ENCODE measurements around the gene CBX3. TPM values are rescaled to one million over a fixed set of nuclear protein-coding genes. Genes with fewer than 3 reads are reported as not detected.

The CBX3 gene
- total and polyA plus RNA-seq, 2 donors = 233 to 266 TPM

GRCh38 chr7:26200444-26201246, 900 bp upstream of the CBX3 start, which contains the start of gene HNRNPA2B1:
Gene HNRNPA2B1, minus strand, starts transcription at chr7:26200746. Its CDS starts 169 bp downstream, at chr7:26200577.
- DNase-seq (ENCODE audit: low read depth in 6 of 9, low spot score in 9 of 9) = peak; percentile 98 to 100 (median 100)
- under 1% methylated on average over 71 of the region's 71 CpGs for WGBS
- Histone ChIP-seq H3K9me3 (ENCODE audit: control insufficient read depth in 2 of 2, insufficient read depth in 1 of 2, low read length in 1 of 2) (no peaks in the 10 kb centered on the region), H3K4me3 (ENCODE audit: low read length in 2 of 2) (peak within 1 kb of the TSS; percentile 99 to 100), H3K27me3 (ENCODE audit: control insufficient read depth in 2 of 2, insufficient read depth in 1 of 2, low read length in 1 of 2) (no peaks in the 10 kb centered on the region), H3K27ac (ENCODE audit: low read depth in 1 of 2, low read length in 1 of 2) (peak within 1 kb of the TSS; percentile 100), H3K36me3 (ENCODE audit: control insufficient read depth in 2 of 2, insufficient read depth in 2 of 2, low read length in 1 of 2) (peaks cover 12 to 49% of the 10 kb centered on the region in 2 donors), H3K4me1 (ENCODE audit: control insufficient read depth in 2 of 2, insufficient read depth in 2 of 2, low read length in 2 of 2) (peaks cover 10 to 16% of the 10 kb centered on the region in 2 donors)

DNA sequence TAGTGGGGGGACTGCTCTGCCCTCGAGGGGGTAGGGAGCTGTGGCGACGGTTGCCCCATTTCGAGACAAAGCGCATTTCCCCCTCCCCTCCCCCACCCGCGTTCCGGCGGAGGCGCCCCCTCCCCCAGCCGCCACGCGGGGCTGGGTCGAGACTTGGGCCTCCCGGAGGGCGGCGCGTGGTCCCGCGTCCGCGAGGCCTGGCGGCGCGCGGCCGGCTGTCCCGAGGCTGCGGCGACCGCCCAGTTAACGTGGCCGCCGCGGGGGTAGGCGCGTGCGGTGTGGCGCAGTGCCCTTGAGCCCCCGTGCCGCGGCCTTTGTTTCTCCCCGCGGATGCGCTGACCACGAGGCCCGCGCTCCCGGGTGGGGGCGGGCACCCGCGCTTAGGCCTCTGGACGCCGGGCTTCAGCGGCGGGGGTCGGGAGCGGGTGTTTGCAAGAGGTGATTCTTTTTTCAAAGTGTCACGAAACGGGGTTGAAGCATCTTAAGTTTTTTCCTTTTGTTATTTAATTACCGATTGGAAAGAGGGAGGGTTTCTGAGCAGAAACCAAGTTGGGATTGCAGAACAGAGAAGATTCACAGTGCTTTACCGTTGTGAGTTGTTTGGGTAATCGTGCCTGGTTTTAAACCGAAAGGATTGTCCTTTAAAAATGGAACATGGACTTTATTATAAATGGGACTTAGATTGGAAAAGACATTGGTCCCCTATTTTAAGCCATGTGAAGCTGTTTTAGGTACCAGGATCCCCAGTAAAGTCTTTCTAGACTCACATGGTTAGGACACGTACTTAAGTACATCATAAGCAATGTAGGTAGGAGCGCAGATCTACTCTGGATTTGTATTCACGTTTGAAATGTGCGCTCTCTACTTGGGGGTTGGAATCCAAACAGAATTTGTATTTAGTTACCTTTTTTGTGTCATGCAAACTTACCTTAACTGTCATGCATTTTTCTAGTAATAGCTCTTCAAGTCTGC, 760 bp downstream of the CBX3 start:
- Histone ChIP-seq H3K4me1 (ENCODE audit: control insufficient read depth in 2 of 2, insufficient read depth in 2 of 2, low read length in 2 of 2) (peaks cover 8 to 13% of the 10 kb centered on the region in 2 donors), H3K36me3 (ENCODE audit: control insufficient read depth in 2 of 2, insufficient read depth in 2 of 2, low read length in 1 of 2) (peaks cover 13 to 49% of the 10 kb centered on the region in 2 donors), H3K9me3 (ENCODE audit: control insufficient read depth in 2 of 2, insufficient read depth in 1 of 2, low read length in 1 of 2) (no peaks in the 10 kb centered on the region), H3K27ac (ENCODE audit: low read depth in 1 of 2, low read length in 1 of 2) (peak overlapping the region; percentile 97 to 99), H3K27me3 (ENCODE audit: control insufficient read depth in 2 of 2, insufficient read depth in 1 of 2, low read length in 1 of 2) (no peaks in the 10 kb centered on the region), H3K4me3 (ENCODE audit: low read length in 2 of 2) (peak overlapping the region; percentile 99 to 100)
- WGBS = under 1% methylated on average over 68 of the region's 68 CpGs
- DNase-seq (ENCODE audit: low read depth in 6 of 9, low spot score in 9 of 9) = peak in 5 of 9 donors; percentile 57 to 83 (median 71)

DNA sequence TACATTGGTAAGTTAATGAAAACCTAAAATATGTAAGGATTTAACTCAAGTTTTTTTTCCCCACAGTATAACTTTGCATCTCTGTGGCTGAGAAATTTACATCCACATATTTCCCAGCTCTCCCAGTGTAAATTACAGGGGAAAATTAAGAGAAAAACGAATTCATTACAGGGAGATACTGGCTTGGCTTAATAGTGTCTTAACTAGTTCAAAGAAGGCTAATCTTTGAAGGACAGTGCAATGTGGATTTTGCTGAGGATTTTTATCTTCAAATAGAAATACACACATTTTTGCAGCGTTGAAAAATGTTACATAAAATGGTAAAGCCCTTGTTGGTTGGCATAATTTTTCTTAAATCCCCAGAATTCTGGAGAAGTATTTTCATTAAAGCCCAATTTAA, 1.5 kb downstream of the CBX3 start:
- Histone ChIP-seq H3K4me3 (ENCODE audit: low read length in 2 of 2) (peak overlapping the region; percentile 99 to 100), H3K4me1 (ENCODE audit: control insufficient read depth in 2 of 2, insufficient read depth in 2 of 2, low read length in 2 of 2) (peaks cover 8 to 13% of the 10 kb centered on the region in 2 donors), H3K27me3 (ENCODE audit: control insufficient read depth in 2 of 2, insufficient read depth in 1 of 2, low read length in 1 of 2) (no peaks in the 10 kb centered on the region), H3K27ac (ENCODE audit: low read depth in 1 of 2, low read length in 1 of 2) (peak overlapping the region in 1 of 2 donors; percentile 89), H3K9me3 (ENCODE audit: control insufficient read depth in 2 of 2, insufficient read depth in 1 of 2, low read length in 1 of 2) (no peaks in the 10 kb centered on the region), H3K36me3 (ENCODE audit: control insufficient read depth in 2 of 2, insufficient read depth in 2 of 2, low read length in 1 of 2) (peaks cover 19 to 51% of the 10 kb centered on the region in 2 donors)
- WGBS = 2% methylated on average over 2 of the region's 2 CpGs
- DNase-seq (ENCODE audit: low read depth in 6 of 9, low spot score in 9 of 9) = no peak

DNA sequence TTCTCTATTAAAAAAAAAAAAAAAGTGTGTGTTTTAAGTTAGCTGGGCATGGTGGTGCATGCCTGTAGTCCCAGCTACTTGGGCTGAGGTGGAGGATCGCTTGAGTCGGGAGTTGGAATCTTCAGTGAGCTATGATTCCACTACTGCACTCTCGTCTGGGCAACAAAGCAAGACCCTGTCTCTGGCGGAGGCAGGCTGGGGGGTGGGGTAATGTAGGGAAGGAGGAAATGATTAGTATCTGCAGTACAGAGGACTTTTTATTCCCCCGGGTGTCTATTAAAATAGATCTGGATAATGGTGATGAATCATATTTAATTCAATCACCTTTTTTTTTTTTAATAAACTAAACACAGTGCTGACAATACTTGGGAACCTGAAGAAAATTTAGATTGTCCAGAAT, 6.5 kb downstream of the CBX3 start:
- Histone ChIP-seq H3K9me3 (ENCODE audit: control insufficient read depth in 2 of 2, insufficient read depth in 1 of 2, low read length in 1 of 2) (no peaks in the 10 kb centered on the region), H3K4me3 (ENCODE audit: low read length in 2 of 2) (no peak overlapping the region), H3K27ac (ENCODE audit: low read depth in 1 of 2, low read length in 1 of 2) (no peak overlapping the region), H3K27me3 (ENCODE audit: control insufficient read depth in 2 of 2, insufficient read depth in 1 of 2, low read length in 1 of 2) (no peaks in the 10 kb centered on the region), H3K36me3 (ENCODE audit: control insufficient read depth in 2 of 2, insufficient read depth in 2 of 2, low read length in 1 of 2) (peaks cover 36 to 86% of the 10 kb centered on the region in 2 donors), H3K4me1 (ENCODE audit: control insufficient read depth in 2 of 2, insufficient read depth in 2 of 2, low read length in 2 of 2) (peaks cover 8 to 13% of the 10 kb centered on the region in 2 donors)
- WGBS = 91% methylated on average over 5 of the region's 5 CpGs
- DNase-seq (ENCODE audit: low read depth in 6 of 9, low spot score in 9 of 9) = no peak

- no peaks in the 10 kb centered on the region for H3K27me3 ChIP-seq (ENCODE audit: control insufficient read depth in 2 of 2, insufficient read depth in 1 of 2, low read length in 1 of 2)
- WGBS = 97% methylated on average over 2 of the region's 2 CpGs
- H3K27ac ChIP-seq (ENCODE audit: low read depth in 1 of 2, low read length in 1 of 2) = no peak overlapping the region
- no peaks in the 10 kb centered on the region for H3K9me3 ChIP-seq (ENCODE audit: control insufficient read depth in 2 of 2, insufficient read depth in 1 of 2, low read length in 1 of 2)
- no peak for DNase-seq (ENCODE audit: low read depth in 6 of 9, low spot score in 9 of 9)
- H3K4me1 ChIP-seq (ENCODE audit: control insufficient read depth in 2 of 2, insufficient read depth in 2 of 2, low read length in 2 of 2) = no peaks in the 10 kb centered on the region
- H3K36me3 ChIP-seq (ENCODE audit: control insufficient read depth in 2 of 2, insufficient read depth in 2 of 2, low read length in 1 of 2) = peaks cover 19 to 52% of the 10 kb centered on the region in 2 donors
- no peak overlapping the region for H3K4me3 ChIP-seq (ENCODE audit: low read length in 2 of 2)
Observed at GRCh38 chr7:26212921-26213718, 11.6 kb downstream of the CBX3 start.

GRCh38 chr7:26213807-26214515, 12.4 kb downstream of the CBX3 start:
- Histone ChIP-seq H3K27ac (ENCODE audit: low read depth in 1 of 2, low read length in 1 of 2) (no peak overlapping the region), H3K4me1 (ENCODE audit: control insufficient read depth in 2 of 2, insufficient read depth in 2 of 2, low read length in 2 of 2) (no peaks in the 10 kb centered on the region), H3K9me3 (ENCODE audit: control insufficient read depth in 2 of 2, insufficient read depth in 1 of 2, low read length in 1 of 2) (no peaks in the 10 kb centered on the region), H3K36me3 (ENCODE audit: control insufficient read depth in 2 of 2, insufficient read depth in 2 of 2, low read length in 1 of 2) (peaks cover 19 to 46% of the 10 kb centered on the region in 2 donors), H3K27me3 (ENCODE audit: control insufficient read depth in 2 of 2, insufficient read depth in 1 of 2, low read length in 1 of 2) (no peaks in the 10 kb centered on the region), H3K4me3 (ENCODE audit: low read length in 2 of 2) (no peak overlapping the region)
- no peak for DNase-seq (ENCODE audit: low read depth in 6 of 9, low spot score in 9 of 9)
- 91% methylated on average over 5 of the region's 5 CpGs for WGBS

DNA sequence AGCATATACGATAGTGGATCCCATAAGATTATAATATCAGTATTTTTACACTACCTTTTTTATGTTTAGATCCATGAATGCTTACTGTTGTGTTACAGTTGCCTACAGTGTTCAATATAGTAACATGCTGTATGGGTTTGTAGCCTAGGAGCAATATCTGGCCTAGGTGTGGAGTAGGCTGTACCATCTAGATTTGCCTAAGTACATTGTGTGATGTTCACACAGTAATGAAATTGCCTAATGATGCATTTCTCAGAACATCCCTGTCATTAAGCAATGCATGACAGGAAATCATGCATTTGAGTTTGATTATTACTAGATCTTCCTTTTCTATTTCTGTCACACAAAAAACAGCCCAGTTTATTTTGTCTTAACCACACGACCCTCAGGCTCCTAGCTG, 14.5 kb downstream of the CBX3 start:
- Histone ChIP-seq H3K27me3 (ENCODE audit: control insufficient read depth in 2 of 2, insufficient read depth in 1 of 2, low read length in 1 of 2) (no peaks in the 10 kb centered on the region), H3K4me1 (ENCODE audit: control insufficient read depth in 2 of 2, insufficient read depth in 2 of 2, low read length in 2 of 2) (no peaks in the 10 kb centered on the region), H3K36me3 (ENCODE audit: control insufficient read depth in 2 of 2, insufficient read depth in 2 of 2, low read length in 1 of 2) (peaks cover 4 to 25% of the 10 kb centered on the region in 2 donors), H3K4me3 (ENCODE audit: low read length in 2 of 2) (no peak overlapping the region), H3K9me3 (ENCODE audit: control insufficient read depth in 2 of 2, insufficient read depth in 1 of 2, low read length in 1 of 2) (no peaks in the 10 kb centered on the region), H3K27ac (ENCODE audit: low read depth in 1 of 2, low read length in 1 of 2) (no peak overlapping the region)
- 92% methylated on average over 2 of the region's 2 CpGs for WGBS
- no peak for DNase-seq (ENCODE audit: low read depth in 6 of 9, low spot score in 9 of 9)

DNA sequence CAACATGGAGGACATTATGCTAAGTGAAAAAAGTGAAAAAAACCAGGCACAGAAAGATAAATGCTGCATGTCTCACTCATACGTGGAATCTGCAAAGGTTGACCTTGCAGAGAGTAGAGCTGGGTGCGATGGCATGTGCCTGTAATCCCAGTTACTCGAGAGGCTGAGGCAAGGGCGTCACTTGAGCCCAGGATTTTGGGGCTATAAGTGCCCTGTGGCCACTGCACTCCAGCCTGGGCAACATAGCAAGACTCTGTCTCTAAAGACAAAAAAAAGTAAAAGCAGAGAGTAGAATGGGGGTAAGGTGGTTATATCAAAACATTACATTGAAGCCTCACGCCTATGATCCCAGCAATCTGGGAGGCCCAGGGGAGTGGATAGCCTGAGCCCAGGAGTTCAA, 22.8 kb downstream of the CBX3 start:
- no peak for DNase-seq (ENCODE audit: low read depth in 6 of 9, low spot score in 9 of 9)
- 94% methylated on average over 5 of the region's 5 CpGs for WGBS

More for the DNA sequence above, 22.8 kb downstream of the CBX3 start:
- Histone ChIP-seq H3K27ac (ENCODE audit: low read depth in 1 of 2, low read length in 1 of 2) (no peak overlapping the region), H3K4me3 (ENCODE audit: low read length in 2 of 2) (no peak overlapping the region), H3K9me3 (ENCODE audit: control insufficient read depth in 2 of 2, insufficient read depth in 1 of 2, low read length in 1 of 2) (no peaks in the 10 kb centered on the region), H3K27me3 (ENCODE audit: control insufficient read depth in 2 of 2, insufficient read depth in 1 of 2, low read length in 1 of 2) (no peaks in the 10 kb centered on the region), H3K36me3 (ENCODE audit: control insufficient read depth in 2 of 2, insufficient read depth in 2 of 2, low read length in 1 of 2) (no peaks in the 10 kb centered on the region), H3K4me1 (ENCODE audit: control insufficient read depth in 2 of 2, insufficient read depth in 2 of 2, low read length in 2 of 2) (no peaks in the 10 kb centered on the region)

Data from thymus (tissue), 11 donors.